Endothelial cell of umbilical vein (primary cell): ENCODE data around the gene KYAT1. TPM values are rescaled to one million over a fixed set of nuclear protein-coding genes. Genes with fewer than 3 reads are reported as not detected.

Source experiments
- BruUV-seq: library from RNA; stranded (reverse); fragments of 400-500 nt; replicated peaks from 2 replicates; lab custom pipeline; 2021; lab: Mats Ljungman, UMichigan
- CTCF ChIA-PET: fragments of 300-600, 350-600 bp; sonication (Branson Sonifier 250); formaldehyde crosslinking; loops from one replicate; lab custom pipeline; 2021; ENCODE audit warnings: antibody characterized with exemption, inconsistent platforms; lab: Charles Lee
- POLR2A ChIA-PET: fragments of 300-600, 350-600 bp; sonication (Branson Sonifier 250); formaldehyde crosslinking; loops from one replicate; lab custom pipeline; 2021; ENCODE audit warnings: antibody characterized with exemption, inconsistent platforms; lab: Charles Lee
- DNase-seq: peaks from one replicate; pipeline ENCODE4 v3.0.0-alpha.2; 2011; ENCODE audit warnings: low read depth, low spot score
- FAIRE-seq: peaks from 2 replicates; lab custom pipeline; 2011; peaks lifted over from hg19 to GRCh38; lab: Jason Lieb, UNC
- H2AFZ ChIP-seq: 2 replicates; pipeline ENCODE4 v1.6.0; 2012; ENCODE audit warnings: low read depth, low read length, control low read depth, inconsistent platforms
- H3K27ac ChIP-seq: 2 replicates; pipeline ENCODE4 v1.5.1; 2011; ENCODE audit warnings: low read depth, mild to moderate bottlenecking, control low read depth, low read length, moderate library complexity; ENCODE audit not compliant: insufficient read depth
- H3K27me3 ChIP-seq, 2 experiments: 2 replicates each; pipeline versions ENCODE4 v1.6.0 to v1.6.1; 2011; ENCODE audit warnings: low read length in 2 of 2, mixed read lengths in 1 of 2; ENCODE audit not compliant: control insufficient read depth in 2 of 2, insufficient read depth in 2 of 2
- H3K36me3 ChIP-seq, 2 experiments: 2 replicates in 1 of 2; 3 replicates in 1 of 2; pipeline ENCODE4 v1.5.1; 2011; ENCODE audit warnings: low read length in 2 of 2, mild to moderate bottlenecking in 1 of 2, moderate library complexity in 1 of 2; ENCODE audit not compliant: control insufficient read depth in 2 of 2, insufficient read depth in 2 of 2; ENCODE audit errors: extremely low read depth in 1 of 2
- H3K4me1 ChIP-seq: 3 replicates; pipeline ENCODE4 v1.5.1; 2011; ENCODE audit warnings: mild to moderate bottlenecking, low read length; ENCODE audit not compliant: control insufficient read depth, insufficient read depth; ENCODE audit errors: extremely low read depth
- H3K4me2 ChIP-seq: 2 replicates; pipeline ENCODE4 v1.6.1; 2011; ENCODE audit warnings: low read length, control low read depth, mixed read lengths; ENCODE audit not compliant: insufficient read depth
- H3K4me3 ChIP-seq, 3 experiments: fragments of 200-600 bp in 1 of 3; sonication (generic), shearing (Covaris generic) in 1 of 3; replicated peaks in 1 of 3; 2 replicates each; pipeline ENCODE4 v1.5.1; 2011 to 2016; ENCODE audit warnings: control low read depth in 3 of 3, low read length in 3 of 3, mild to moderate bottlenecking in 2 of 3, inconsistent platforms in 1 of 3, low read depth in 1 of 3, moderate library complexity in 1 of 3; ENCODE audit not compliant: insufficient read depth in 1 of 3
- H3K79me2 ChIP-seq: 2 replicates; pipeline ENCODE4 v1.6.0; 2012; ENCODE audit warnings: low read length, inconsistent platforms; ENCODE audit not compliant: control insufficient read depth, insufficient read depth
- H3K9ac ChIP-seq: replicated peaks from 2 replicates; pipeline ENCODE3; 2011; ENCODE audit warnings: low read length, control low read depth; ENCODE audit not compliant: insufficient read depth; ENCODE audit errors: extremely low read depth
- H3K9me1 ChIP-seq: replicated peaks from 3 replicates; pipeline ENCODE4 v1.6.0; 2011; ENCODE audit warnings: mild to moderate bottlenecking, low read length; ENCODE audit not compliant: control insufficient read depth, insufficient read depth; ENCODE audit errors: extremely low read depth
- H3K9me3 ChIP-seq: replicated peaks from 2 replicates; pipeline ENCODE4 v1.5.1; 2012; ENCODE audit warnings: low read length, inconsistent platforms; ENCODE audit not compliant: control insufficient read depth, insufficient read depth
- H4K20me1 ChIP-seq: replicated peaks from 2 replicates; pipeline ENCODE3; 2011; ENCODE audit warnings: mild to moderate bottlenecking, low read length; ENCODE audit not compliant: control insufficient read depth, insufficient read depth; ENCODE audit errors: extremely low read depth
- CTCF ChIP-seq, 2 donors: IDR thresholded peaks; 1 replicate in 1 of 2; 2 replicates in 1 of 2; pipeline ENCODE4 v1.5.1; 2011; ENCODE audit warnings: low read length in 2 of 2, mild to moderate bottlenecking in 2 of 2, moderate library complexity in 2 of 2, control low read depth in 1 of 2, inconsistent platforms in 1 of 2, low read depth in 1 of 2; ENCODE audit not compliant: insufficient read depth in 1 of 2; ENCODE audit errors: extremely low read depth in 1 of 2
- EZH2 ChIP-seq: IDR thresholded peaks from 2 replicates; pipeline ENCODE4 v1.6.1; 2012; ENCODE audit warnings: borderline replicate concordance, low read depth, mild to moderate bottlenecking, moderate library complexity, low read length, inconsistent platforms; ENCODE audit not compliant: severe bottlenecking
- FOS ChIP-seq: IDR thresholded peaks from 2 replicates; pipeline ENCODE4 v1.6.1; 2011; ENCODE audit warnings: mild to moderate bottlenecking, low read length, moderate library complexity, borderline replicate concordance; ENCODE audit not compliant: insufficient read depth
- GATA2 ChIP-seq: IDR thresholded peaks from 2 replicates; pipeline ENCODE4 v1.7.0; 2011; ENCODE audit warnings: low read depth, mild to moderate bottlenecking, moderate library complexity, mixed read lengths, low read length; ENCODE audit not compliant: insufficient read length, insufficient read depth
- JUN ChIP-seq: IDR thresholded peaks from 2 replicates; pipeline ENCODE4 v1.6.1; 2011; ENCODE audit warnings: borderline replicate concordance, low read depth; ENCODE audit not compliant: insufficient read length, insufficient read depth
- MAX ChIP-seq: IDR thresholded peaks from 2 replicates; pipeline ENCODE4 v1.6.1; 2011; ENCODE audit not compliant: insufficient read depth, insufficient read length
- MYC ChIP-seq: IDR thresholded peaks from one replicate; pipeline ENCODE4 v1.6.1; 2011; ENCODE audit warnings: mild to moderate bottlenecking, low read depth, low read length
- dilution Hi-C: fragments of 300-500 bp; cut with MboI; formaldehyde crosslinking; loops from one replicate; pipeline ENCODE4 v1.15.0; 2019; ENCODE audit warnings: low sequenced_read_pairs; ENCODE audit not compliant: extremely low pct_ligation_motif_present
- intact Hi-C: fragments of 100-400 bp; cut with micrococcal nuclease; formaldehyde crosslinking; loops from one replicate; pipeline ENCODE4 v1.10.0; 2022
- polyA plus RNA-seq, 4 experiments: library from polyadenylated mRNA; depleted of rRNA in 3 of 4; stranded (reverse) in 3 of 4; unstranded in 1 of 4; fragments of >200 nt; gene quantifications; 2 replicates each; pipeline versions ENCODE4 v1.2.1 to v1.2.3, GENCODE V29; 2011 to 2012; ENCODE audit warnings: missing spikeins in 1 of 4
- total RNA-seq: library from RNA; stranded (reverse); gene quantifications from 2 replicates; pipeline ENCODE4 v1.2.3, GENCODE V29; 2021

KYAT1 gene
- total and polyA plus RNA-seq, 2 donors (not counting 3 experiments of a cell fraction or from before 2014, with no cell fraction given) = 7.2 to 9.6 TPM

GRCh38 chr9:128808543-128808942 is 73.2 kb downstream of the KYAT1 start:
- DNase-seq (no peak), FAIRE-seq (no peak)
- Histone ChIP-seq H2AFZ (no peak overlapping the region), H3K27ac (no peak overlapping the region), H3K9me1 (no peaks in the 10 kb centered on the region), H3K27me3 (no peaks in the 10 kb centered on the region), H3K4me1 (no peaks in the 10 kb centered on the region), H3K9me3 (no peaks in the 10 kb centered on the region), H3K36me3 (peaks cover 6 to 29% of the 10 kb centered on the region in 2 experiments), H3K79me2 (no peaks in the 10 kb centered on the region), H4K20me1 (no peaks in the 10 kb centered on the region), H3K4me2 (no peak overlapping the region), H3K4me3 (no peak overlapping the region), H3K9ac (no peak overlapping the region)
- TF ChIP-seq EZH2 = no peak
- no peak for TF ChIP-seq CTCF (IDR thresholded peaks at IDR 0.05; ENCODE audit: extremely low read depth in 1 of 2, insufficient read depth in 1 of 2, low read depth in 1 of 2, low read length in 2 of 2)
- no TSS peak for BruUV-seq
- dilution Hi-C loops (no loop called here), intact Hi-C loops (no loop called here)
- ChIA-PET POLR2A (no interaction called here), CTCF (interaction anchor here (2.1 kb wide), 1 partner anchor 10 kb away, joined by 13 read pairs; the partner anchor contains the start of gene ENDOG)

GRCh38 chr9:128807827-128808226 is 73.9 kb downstream of the KYAT1 start:
- no TSS peak for BruUV-seq
- intact Hi-C loops (no loop called here), dilution Hi-C loops (no loop called here)
- no peak for TF ChIP-seq JUN
- no peak for TF ChIP-seq FOS
- no peak for TF ChIP-seq MAX
- TF ChIP-seq MYC = no peak
- no peak for TF ChIP-seq GATA2
- TF ChIP-seq CTCF (IDR thresholded peaks at IDR 0.05; ENCODE audit: extremely low read depth in 1 of 2, insufficient read depth in 1 of 2, low read depth in 1 of 2, low read length in 2 of 2) = no peak
- peaks cover 6 to 33% of the 10 kb centered on the region in 2 experiments for H3K36me3 ChIP-seq
- no peak overlapping the region for H2AFZ ChIP-seq
- no peak overlapping the region for H3K9ac ChIP-seq
- H3K79me2 ChIP-seq = no peaks in the 10 kb centered on the region
- POLR2A ChIA-PET = no interaction called here
- no peaks in the 10 kb centered on the region for H3K9me1 ChIP-seq
- no peaks in the 10 kb centered on the region for H3K9me3 ChIP-seq
- DNase-seq = no peak
- no peak overlapping the region for H3K4me2 ChIP-seq
- H4K20me1 ChIP-seq = no peaks in the 10 kb centered on the region
- H3K27me3 ChIP-seq = no peaks in the 10 kb centered on the region
- no peak overlapping the region for H3K4me3 ChIP-seq
- CTCF ChIA-PET = interaction anchor here (1.4 to 2.1 kb wide), 2 partner anchors 10 to 11 kb away, joined by 5 to 13 read pairs; partner anchors contain the start of gene ENDOG
- FAIRE-seq = no peak
- H3K4me1 ChIP-seq = no peaks in the 10 kb centered on the region
- H3K27ac ChIP-seq = no peak overlapping the region
